SK-N-SH (cell line): Measurements from ENCODE around the gene PPP1R36. TPM values are rescaled to one million over a fixed set of nuclear protein-coding genes. Genes with fewer than 3 reads are reported as not detected.

Experiments used
- CTCF ChIA-PET: fragments of 300-600, 350-600 bp; formaldehyde crosslinking; extraction: SDS; loops from one replicate; lab custom pipeline; 2021; lab: Yijun Ruan, JAX
- POLR2A ChIA-PET: fragments of 350-600 bp; sonication (Branson Sonifier 250); formaldehyde crosslinking; extraction: SDS; loops from one replicate; lab custom pipeline; 2020; ENCODE audit warnings: antibody characterized with exemption, inconsistent platforms; lab: Yijun Ruan, JAX
- DNase-seq: peaks from one replicate; pipeline ENCODE4 v3.0.0; 2012
- H2AFZ ChIP-seq: fragments of 200-600 bp; sonication (generic); 2 replicates; pipeline ENCODE4 v1.8.1; 2016; ENCODE audit warnings: antibody characterized with exemption, mild to moderate bottlenecking, low read depth
- H3F3A ChIP-seq: fragments of 200-600 bp; sonication (generic); replicated peaks from 2 replicates; pipeline ENCODE3; 2016; ENCODE audit warnings: antibody characterized with exemption, mild to moderate bottlenecking; ENCODE audit not compliant: insufficient read depth
- H3K27ac ChIP-seq, 2 experiments: fragments of 200-500 bp in 1 of 2; fragments of 200-600 bp in 1 of 2; sonication (Bioruptor generic) in 1 of 2; sonication (generic), shearing (Covaris generic) in 1 of 2; 2 replicates each; pipeline versions ENCODE4 v1.5.1 to v1.6.1; 2014 to 2016; ENCODE audit warnings: low read depth in 2 of 2, inconsistent platforms in 1 of 2, low read length in 1 of 2, mild to moderate bottlenecking in 1 of 2, mixed read lengths in 1 of 2
- H3K27me3 ChIP-seq: fragments of 200-600 bp; sonication (generic), shearing (Covaris generic); 2 replicates; pipeline ENCODE4 v1.6.1; 2016; ENCODE audit warnings: mixed run types; ENCODE audit not compliant: insufficient read depth
- H3K36me3 ChIP-seq, 2 experiments: fragments of 200-500 bp in 1 of 2; fragments of 200-600 bp in 1 of 2; sonication (Bioruptor generic) in 1 of 2; sonication (generic) in 1 of 2; replicated peaks in 1 of 2; 2 replicates each; pipeline versions ENCODE3 to v1.5.1; 2014 to 2016; ENCODE audit warnings: low read length in 1 of 2, mild to moderate bottlenecking in 1 of 2; ENCODE audit not compliant: insufficient read depth in 2 of 2, control insufficient read depth in 1 of 2
- H3K4me1 ChIP-seq, 2 experiments: fragments of 200-500 bp in 1 of 2; fragments of 200-600 bp in 1 of 2; sonication (Bioruptor generic) in 1 of 2; sonication (generic), shearing (Covaris generic) in 1 of 2; 2 replicates each; pipeline versions ENCODE4 v1.5.1 to v1.6.1; 2014 to 2016; ENCODE audit warnings: low read depth in 1 of 2, low read length in 1 of 2, mixed run types in 1 of 2; ENCODE audit not compliant: insufficient read depth in 2 of 2, control insufficient read depth in 1 of 2
- H3K4me2 ChIP-seq: fragments of 200-600 bp; sonication (generic), shearing (Covaris generic); 2 replicates; pipeline ENCODE4 v1.6.1; 2017; ENCODE audit warnings: mixed run types
- H3K4me3 ChIP-seq, 2 experiments: fragments of 200-500 bp in 1 of 2; fragments of 200-600 bp in 1 of 2; sonication (Bioruptor generic) in 1 of 2; sonication (generic), shearing (Covaris generic) in 1 of 2; 2 replicates each; pipeline versions ENCODE4 v1.5.1 to v1.8.1; 2014 to 2016; ENCODE audit warnings: low read depth in 2 of 2, inconsistent platforms in 1 of 2, low read length in 1 of 2, mild to moderate bottlenecking in 1 of 2, mixed read lengths in 1 of 2, moderate library complexity in 1 of 2
- H3K79me2 ChIP-seq: fragments of 200-600 bp; sonication (generic); 2 replicates; pipeline ENCODE4 v1.8.1; 2017; ENCODE audit warnings: mild to moderate bottlenecking; ENCODE audit not compliant: insufficient read depth
- H3K9ac ChIP-seq: fragments of 200-600 bp; sonication (generic); 2 replicates; pipeline ENCODE4 v1.6.1; 2017; ENCODE audit warnings: mixed run types
- H3K9me2 ChIP-seq: fragments of 200-600 bp; sonication (generic); 2 replicates; pipeline ENCODE4 v1.6.1; 2017; ENCODE audit warnings: mixed run types
- H3K9me3 ChIP-seq: fragments of 200-600 bp; sonication (generic); 2 replicates; pipeline ENCODE4 v1.6.1; 2017; ENCODE audit warnings: mixed run types, mild to moderate bottlenecking, moderate library complexity
- H4K20me1 ChIP-seq: fragments of 200-600 bp; sonication (generic); 2 replicates; pipeline ENCODE4 v1.6.1; 2017; ENCODE audit warnings: mild to moderate bottlenecking, mixed run types; ENCODE audit not compliant: insufficient read depth
- CHD2 ChIP-seq: fragments of 150-350 bp; IDR thresholded peaks from 2 replicates; pipeline ENCODE4 v1.6.1; 2018; ENCODE audit warnings: low read length; ENCODE audit not compliant: partially characterized antibody
- CTCF ChIP-seq: fragments of 200-600 bp; sonication (generic); IDR thresholded peaks from 2 replicates; pipeline ENCODE4 v1.6.1; 2017; ENCODE audit warnings: antibody characterized with exemption, mild to moderate bottlenecking, moderate library complexity
- ELF1 ChIP-seq: IDR thresholded peaks from 2 replicates; pipeline ENCODE4 v1.4.0; 2012
- EP300 ChIP-seq, 2 experiments: IDR thresholded peaks; 2 replicates each; pipeline versions ENCODE4 v1.4.0 to v1.6.1; 2012; ENCODE audit warnings: borderline replicate concordance in 1 of 2, low read depth in 1 of 2, low read length in 1 of 2
- EZH2phosphoT487 ChIP-seq: fragments of 200-600 bp; sonication (generic); IDR thresholded peaks from 2 replicates; pipeline ENCODE4 v1.6.1; 2017; ENCODE audit warnings: low read depth, mixed run types, mild to moderate bottlenecking, antibody characterized with exemption, moderate library complexity, borderline replicate concordance
- FOSL2 ChIP-seq: IDR thresholded peaks from 2 replicates; pipeline ENCODE4 v1.4.0; 2012; ENCODE audit warnings: low read depth, mild to moderate bottlenecking, moderate library complexity, borderline replicate concordance
- FOXJ3 ChIP-seq: sonication (generic); formaldehyde crosslinking; IDR thresholded peaks from 2 replicates; pipeline ENCODE4 v1.5.1; 2020; ENCODE audit warnings: mild to moderate bottlenecking, missing genetic modification reagents
- FOXM1 ChIP-seq: IDR thresholded peaks from 2 replicates; pipeline ENCODE4 v1.4.0; 2012; ENCODE audit warnings: low read depth, mild to moderate bottlenecking
- GABPA ChIP-seq: IDR thresholded peaks from 2 replicates; pipeline ENCODE4 v1.4.0; 2012; ENCODE audit warnings: low read depth, mild to moderate bottlenecking
- GATA2 ChIP-seq: sonication (generic); formaldehyde crosslinking; IDR thresholded peaks from 2 replicates; pipeline ENCODE4 v1.5.0; 2020; ENCODE audit warnings: mild to moderate bottlenecking, missing genetic modification reagents
- IRF3 ChIP-seq: fragments of 150-350 bp; IDR thresholded peaks from 2 replicates; pipeline ENCODE4 v1.6.1; 2016; ENCODE audit warnings: mild to moderate bottlenecking, low read depth, low read length
- JUND ChIP-seq: IDR thresholded peaks from 2 replicates; pipeline ENCODE4 v1.4.0; 2012
- MAX ChIP-seq: IDR thresholded peaks from 2 replicates; pipeline ENCODE4 v1.4.0; 2012; ENCODE audit warnings: low read depth
- NFIC ChIP-seq: IDR thresholded peaks from 2 replicates; pipeline ENCODE4 v1.4.0; 2012; ENCODE audit warnings: borderline replicate concordance
- NRF1 ChIP-seq: IDR thresholded peaks from 2 replicates; pipeline ENCODE4 v1.6.1; 2012; ENCODE audit warnings: low read depth, mild to moderate bottlenecking, low read length
- PBX3 ChIP-seq: IDR thresholded peaks from 2 replicates; pipeline ENCODE4; 2012
- POLR2AphosphoS5 ChIP-seq: IDR thresholded peaks from 2 replicates; pipeline ENCODE4 v1.6.1; 2012; ENCODE audit warnings: low read depth, low read length
- RXRA ChIP-seq: IDR thresholded peaks from 2 replicates; pipeline ENCODE4 v1.4.0; 2012; ENCODE audit warnings: low read depth, mild to moderate bottlenecking, borderline replicate concordance
- SIN3A ChIP-seq: IDR thresholded peaks from 2 replicates; pipeline ENCODE4 v1.6.1; 2012; ENCODE audit warnings: low read depth, mild to moderate bottlenecking, low read length, moderate library complexity, borderline replicate concordance
- SMC3 ChIP-seq: IDR thresholded peaks from 2 replicates; pipeline ENCODE4 v1.6.1; 2012; ENCODE audit warnings: low read depth, low read length, improper control_type of control experiment
- TCF12 ChIP-seq: IDR thresholded peaks from 2 replicates; pipeline ENCODE4 v1.4.0; 2012
- TEAD4 ChIP-seq: IDR thresholded peaks from 2 replicates; pipeline ENCODE4 v1.4.0; 2012; ENCODE audit warnings: mild to moderate bottlenecking, borderline replicate concordance; ENCODE audit not compliant: insufficient read depth
- USF2 ChIP-seq: fragments of 150-350 bp; IDR thresholded peaks from 2 replicates; pipeline ENCODE4 v1.6.1; 2017; ENCODE audit warnings: antibody characterized with exemption, low read length, low read depth, borderline replicate concordance
- WGBS: methylation state at CpG from one replicate; pipeline ENCODE4 v1.1.6; 2017; ENCODE audit warnings: low lambda C conversion rate; 5-methylcytosine and 5-hydroxymethylcytosine counted together
- polyA plus RNA-seq, 3 experiments: library from polyadenylated mRNA; depleted of rRNA; stranded (reverse); fragments of >200 nt; gene quantifications; 2 replicates each; pipeline ENCODE4 v1.2.3, GENCODE V29; 2012

PPP1R36 gene
- polyA plus RNA-seq, 1 of the 3 experiments (the other 2 are of a cell fraction), result 0.08 TPM

- no peak overlapping the region for H3K4me3 ChIP-seq
- no peak overlapping the region for H2AFZ ChIP-seq
- no peaks in the 10 kb centered on the region for H3K9me2 ChIP-seq
- CTCF ChIA-PET, result no interaction called here
- H3K27me3 ChIP-seq, result no peaks in the 10 kb centered on the region
- TF ChIP-seq SMC3, result no peak
- no peak for TF ChIP-seq MAX
- no peak for TF ChIP-seq RXRA
- TF ChIP-seq EZH2phosphoT487, result no peak
- no peak for TF ChIP-seq POLR2AphosphoS5
- no peak for TF ChIP-seq NRF1
- TF ChIP-seq CTCF, result no peak
- no peak for TF ChIP-seq CHD2
- TF ChIP-seq GATA2 (CRISPR knock-in tag), result no peak
- TF ChIP-seq IRF3, result no peak
- no peak for TF ChIP-seq NFIC
- no peak for TF ChIP-seq GABPA
- no peak for TF ChIP-seq ELF1
- TF ChIP-seq USF2, result no peak
- no peak for TF ChIP-seq FOXJ3 (CRISPR knock-in tag)
- TF ChIP-seq TCF12, result no peak
- TF ChIP-seq, all 33 proteins: peak for 0
- no peaks in the 10 kb centered on the region for H3K36me3 ChIP-seq
- H3K79me2 ChIP-seq, result no peaks in the 10 kb centered on the region
- no peaks in the 10 kb centered on the region for H3K4me1 ChIP-seq
- 63% methylated on average over 5 of the region's 5 CpGs for WGBS
- H3F3A ChIP-seq, result no peaks in the 10 kb centered on the region
- DNase-seq, result no peak
- POLR2A ChIA-PET, result no interaction called here
- H3K4me2 ChIP-seq, result no peak overlapping the region
- H3K9me3 ChIP-seq, result no peaks in the 10 kb centered on the region
- H4K20me1 ChIP-seq, result no peaks in the 10 kb centered on the region
- no peak overlapping the region for H3K27ac ChIP-seq
- H3K9ac ChIP-seq, result no peak overlapping the region
These were observed 32.1 kb downstream of the PPP1R36 start for GRCh38 chr14:64581817-64582216.

GRCh38 chr14:64584190-64584589 lies 34.4 kb downstream of the PPP1R36 start:
- no peaks in the 10 kb centered on the region for H3K79me2 ChIP-seq
- no peaks in the 10 kb centered on the region for H3K9me2 ChIP-seq
- no peak overlapping the region for H3K4me2 ChIP-seq
- no peak for TF ChIP-seq TCF12
- no peak for TF ChIP-seq JUND
- TF ChIP-seq CHD2, result no peak
- no peak for TF ChIP-seq FOXM1
- no peak for TF ChIP-seq IRF3
- TF ChIP-seq EP300 (IDR thresholded peaks at IDR 0.05; ENCODE audit: borderline replicate concordance in 1 of 2, low read depth in 1 of 2, low read length in 1 of 2), result no peak
- TF ChIP-seq ELF1, result no peak
- TF ChIP-seq TEAD4, result no peak
- TF ChIP-seq PBX3, result no peak
- no peak for TF ChIP-seq FOSL2
- TF ChIP-seq SIN3A, result no peak
- TF ChIP-seq, all 33 proteins: peak for 0
- no peak overlapping the region for H3K4me3 ChIP-seq
- no peak overlapping the region for H3K9ac ChIP-seq
- DNase-seq, result no peak
- H3K27ac ChIP-seq, result no peak overlapping the region
- ChIA-PET CTCF (no interaction called here), POLR2A (no interaction called here)
- H3F3A ChIP-seq, result no peaks in the 10 kb centered on the region
- no peaks in the 10 kb centered on the region for H4K20me1 ChIP-seq
- H2AFZ ChIP-seq, result no peak overlapping the region
- no peaks in the 10 kb centered on the region for H3K4me1 ChIP-seq
- no peaks in the 10 kb centered on the region for H3K27me3 ChIP-seq
- no peaks in the 10 kb centered on the region for H3K36me3 ChIP-seq
- 100% methylated on average over 1 of the region's 1 CpG for WGBS
- H3K9me3 ChIP-seq, result no peaks in the 10 kb centered on the region
